ENCODE results near the gene POLR3E.

Gene POLR3E, protein sequence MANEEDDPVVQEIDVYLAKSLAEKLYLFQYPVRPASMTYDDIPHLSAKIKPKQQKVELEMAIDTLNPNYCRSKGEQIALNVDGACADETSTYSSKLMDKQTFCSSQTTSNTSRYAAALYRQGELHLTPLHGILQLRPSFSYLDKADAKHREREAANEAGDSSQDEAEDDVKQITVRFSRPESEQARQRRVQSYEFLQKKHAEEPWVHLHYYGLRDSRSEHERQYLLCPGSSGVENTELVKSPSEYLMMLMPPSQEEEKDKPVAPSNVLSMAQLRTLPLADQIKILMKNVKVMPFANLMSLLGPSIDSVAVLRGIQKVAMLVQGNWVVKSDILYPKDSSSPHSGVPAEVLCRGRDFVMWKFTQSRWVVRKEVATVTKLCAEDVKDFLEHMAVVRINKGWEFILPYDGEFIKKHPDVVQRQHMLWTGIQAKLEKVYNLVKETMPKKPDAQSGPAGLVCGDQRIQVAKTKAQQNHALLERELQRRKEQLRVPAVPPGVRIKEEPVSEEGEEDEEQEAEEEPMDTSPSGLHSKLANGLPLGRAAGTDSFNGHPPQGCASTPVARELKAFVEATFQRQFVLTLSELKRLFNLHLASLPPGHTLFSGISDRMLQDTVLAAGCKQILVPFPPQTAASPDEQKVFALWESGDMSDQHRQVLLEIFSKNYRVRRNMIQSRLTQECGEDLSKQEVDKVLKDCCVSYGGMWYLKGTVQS

DNA sequence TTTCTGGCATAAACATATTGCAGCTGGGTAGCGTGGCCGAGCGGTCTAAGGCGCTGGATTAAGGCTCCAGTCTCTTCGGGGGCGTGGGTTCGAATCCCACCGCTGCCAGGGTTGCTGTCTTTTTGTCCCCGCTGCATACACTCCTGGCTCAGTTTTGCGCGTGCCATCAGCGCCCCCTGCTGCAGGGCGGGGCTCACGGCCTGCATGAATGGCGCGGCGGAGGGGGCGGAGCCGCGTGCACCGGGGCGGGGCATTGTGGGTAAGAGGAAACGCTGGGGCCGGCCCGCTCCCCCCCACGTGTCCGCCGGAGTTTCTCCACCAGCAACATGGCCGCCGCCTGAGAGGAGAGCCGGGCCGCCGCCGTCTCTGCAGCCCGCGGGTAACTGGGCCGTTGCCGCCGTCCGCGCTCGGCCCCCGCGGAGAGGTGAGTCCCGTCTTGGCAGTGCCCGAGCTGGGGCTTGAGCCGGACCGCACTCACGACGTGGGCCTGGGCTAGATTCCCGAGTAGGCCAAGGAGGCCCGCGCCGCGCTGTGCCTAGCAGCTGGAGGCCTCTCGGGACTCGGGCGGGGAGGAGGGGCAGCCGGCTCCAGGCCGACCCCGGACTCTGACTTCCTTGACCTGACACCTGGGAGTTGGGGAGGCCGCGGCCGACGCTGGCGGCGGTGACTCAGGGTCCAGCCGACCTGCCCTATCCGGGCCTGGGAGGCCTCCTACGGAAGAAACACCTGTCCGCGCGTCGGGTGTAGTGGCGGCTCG lies at the start of gene POLR3E:
Gene POLR3E, plus strand, starts transcription at position 296 of the 757 bp plus-strand sequence. CDS start 5,560 bp downstream, outside the sequence.
- peak; percentile 88 for DNase-seq (ENCODE audit: low spot score)

DNA sequence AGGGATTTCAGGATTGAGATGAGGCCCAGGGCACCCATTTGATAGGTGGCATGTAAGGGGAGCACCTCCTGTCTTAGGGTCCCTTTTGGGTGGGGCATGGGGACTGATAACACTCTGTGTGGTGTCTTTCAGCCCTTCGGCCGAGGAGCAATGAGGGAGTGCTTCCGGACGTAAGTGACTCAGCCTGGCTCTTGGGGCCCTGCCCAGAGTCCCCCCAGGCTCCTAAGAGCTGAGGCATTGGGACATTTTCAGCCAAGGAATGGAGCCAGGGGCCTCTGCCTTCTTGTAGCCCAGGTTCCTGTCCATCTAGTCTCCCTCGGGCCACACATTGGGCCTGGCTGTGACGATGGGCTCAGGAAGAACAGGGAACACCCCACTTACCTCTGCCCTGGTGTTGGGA lies 46.7 kb upstream of the POLR3E start:
- no peak for DNase-seq (ENCODE audit: low spot score)

DNA sequence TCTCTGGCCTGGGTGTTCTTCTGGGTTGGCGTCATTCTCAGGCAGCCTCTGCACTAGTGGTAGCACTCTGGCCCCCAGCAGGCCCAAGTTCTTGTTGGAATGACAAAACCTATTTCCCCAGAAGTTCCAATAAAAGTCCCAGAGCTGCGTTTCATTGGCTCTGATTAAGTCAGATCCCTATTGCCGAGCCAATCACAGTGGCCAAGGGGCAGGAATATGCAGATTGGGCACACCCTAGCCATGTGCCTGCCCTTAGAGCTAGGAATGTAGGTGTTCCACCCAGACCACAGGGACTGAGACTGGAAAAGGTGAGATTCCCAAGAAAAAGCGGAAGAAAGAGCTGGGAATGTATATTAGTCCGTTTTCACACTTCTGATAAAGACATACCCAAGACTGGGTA lies 44.9 kb upstream of the POLR3E start:
- no peak for DNase-seq (ENCODE audit: low spot score)

DNA sequence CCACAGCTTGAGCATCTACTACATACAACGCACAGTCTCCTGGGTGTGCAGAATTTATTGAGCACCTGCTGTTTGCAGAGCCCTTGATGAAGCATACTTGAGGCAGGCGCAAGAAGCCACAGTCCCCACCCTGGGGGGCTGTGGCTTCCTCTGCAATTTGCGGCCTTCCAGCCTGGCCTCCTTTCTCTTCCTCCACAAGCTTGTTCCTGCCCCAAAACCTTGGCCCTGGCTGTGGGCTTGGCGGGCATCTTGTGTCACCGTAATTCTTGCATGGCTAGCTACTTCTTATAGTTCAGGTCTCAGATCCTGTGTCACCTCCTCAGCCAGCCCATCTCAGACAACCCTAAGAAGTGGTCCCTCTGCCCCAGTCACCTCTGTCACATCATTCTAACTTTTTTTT lies 43.9 kb upstream of the POLR3E start:
- no peak for DNase-seq (ENCODE audit: low spot score)

DNA sequence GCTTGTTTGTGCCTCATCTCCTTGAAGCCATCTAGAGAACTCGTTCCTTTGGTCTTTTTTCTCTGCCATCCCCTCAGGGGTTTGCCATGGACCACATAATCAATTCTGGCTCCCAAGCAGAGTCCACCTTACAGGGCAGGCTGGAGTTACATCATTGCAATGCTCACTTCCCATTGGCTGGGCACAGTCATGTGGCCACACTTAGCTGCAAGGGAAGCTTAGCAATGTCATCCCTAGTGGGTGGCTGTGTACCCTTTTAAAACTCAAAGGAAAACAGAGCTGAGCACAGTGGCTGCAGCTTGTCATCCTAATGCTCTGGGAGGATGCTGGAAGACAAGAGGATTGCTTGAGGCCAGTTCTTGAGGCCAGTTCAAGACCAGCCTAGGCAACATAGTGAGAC lies 41.9 kb upstream of the POLR3E start:
- DNase-seq (ENCODE audit: low spot score): no peak

DNA sequence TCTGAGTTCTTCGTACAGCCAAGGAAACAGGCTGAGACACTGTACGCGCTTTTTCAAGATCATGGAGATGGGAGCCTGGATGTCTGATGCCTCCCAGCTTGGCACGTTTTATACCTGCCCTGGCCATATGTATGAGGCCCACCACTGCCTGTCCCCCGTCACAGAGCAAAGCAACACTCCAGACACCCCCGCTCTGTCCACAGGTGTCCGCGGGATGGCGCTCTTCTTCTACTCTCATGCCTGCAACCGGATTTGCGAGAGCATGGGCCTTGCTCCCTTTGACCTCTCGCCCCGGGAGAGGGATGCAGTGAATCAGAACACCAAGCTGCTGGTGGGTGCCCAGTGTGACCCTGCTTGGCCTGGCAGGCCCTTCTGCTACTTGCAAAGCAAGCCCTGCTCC lies 39.8 kb upstream of the POLR3E start:
- no peak for DNase-seq (ENCODE audit: low spot score)

DNA sequence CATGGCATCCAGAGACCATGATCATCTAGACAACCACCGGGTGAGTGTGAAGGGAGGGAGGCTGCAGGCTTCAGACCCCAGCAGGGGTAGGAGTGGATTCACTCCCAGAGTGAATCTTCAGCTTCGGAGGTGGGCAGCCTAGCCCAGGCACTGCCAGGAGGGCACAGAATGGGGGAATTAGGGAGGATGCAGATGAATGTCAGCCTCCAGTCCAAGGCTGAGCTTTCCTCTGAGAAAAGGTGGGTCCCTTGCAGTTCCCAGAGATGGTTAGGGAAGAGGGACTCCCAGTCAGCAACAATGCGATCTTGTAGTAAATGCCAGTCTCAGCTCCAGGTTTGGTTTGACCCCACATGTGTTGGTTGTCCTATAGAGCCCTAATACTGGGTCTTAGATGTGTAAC lies 36.7 kb upstream of the POLR3E start:
- DNase-seq (ENCODE audit: low spot score): no peak

DNA sequence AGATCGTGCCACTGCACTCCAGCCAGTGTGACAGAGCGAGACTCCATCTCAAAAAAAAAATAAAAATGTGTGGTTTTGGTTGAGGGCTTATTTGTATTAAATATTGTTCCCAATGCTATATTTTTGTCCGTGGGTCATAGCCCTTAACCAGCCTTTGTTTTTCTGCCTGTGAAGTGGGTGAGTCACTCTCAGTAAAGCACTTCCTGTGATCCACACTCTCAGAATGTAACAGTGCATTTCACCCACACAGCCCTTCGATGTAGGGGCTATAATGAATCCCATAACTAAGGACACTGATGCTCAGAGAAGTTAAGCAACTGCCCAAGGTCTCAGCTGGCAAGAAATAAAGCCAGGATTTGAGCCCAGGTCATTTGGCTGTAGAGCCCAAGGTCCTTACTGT lies 34.7 kb upstream of the POLR3E start:
- DNase-seq (ENCODE audit: low spot score): no peak

DNA sequence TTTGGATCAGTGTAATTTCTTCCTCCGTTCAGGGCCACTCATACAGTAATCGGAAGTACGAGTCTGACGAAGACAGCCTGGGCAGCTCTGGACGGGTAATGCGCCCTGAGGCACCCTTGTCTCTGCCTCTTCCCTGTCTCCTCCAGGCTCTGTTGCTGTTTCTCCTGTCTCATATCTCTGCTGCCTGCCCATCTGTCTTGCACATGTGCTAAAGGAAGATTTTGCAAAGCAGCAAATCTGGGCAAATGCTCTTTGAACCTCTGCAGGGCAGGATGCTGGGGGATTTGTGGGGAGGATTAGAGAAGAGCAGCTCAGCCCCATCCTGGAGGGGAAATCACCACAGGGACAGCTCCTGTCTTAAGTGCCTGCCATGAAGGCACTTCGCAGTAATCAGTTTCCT lies 32.4 kb upstream of the POLR3E start:
- no peak for DNase-seq (ENCODE audit: low spot score)

DNA sequence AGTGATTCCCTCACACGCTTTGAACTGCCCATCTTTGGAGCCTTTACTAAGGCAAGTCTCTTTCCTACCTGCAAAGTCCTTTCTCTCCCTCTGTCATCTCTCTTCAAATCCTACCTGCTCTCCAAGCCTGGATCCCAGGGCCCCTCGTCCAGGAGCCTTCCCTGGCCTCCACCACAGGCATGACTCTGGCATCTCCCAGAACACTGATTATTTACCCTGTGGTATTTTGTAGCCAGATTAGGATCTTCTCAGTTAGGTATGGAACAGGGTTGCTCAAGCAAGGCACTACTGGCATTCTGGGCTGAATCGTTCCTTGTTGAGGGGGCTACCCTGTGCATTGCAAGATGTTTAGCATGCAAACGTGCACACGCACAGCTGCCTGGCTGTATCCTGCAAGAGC lies 31.9 kb upstream of the POLR3E start:
- DNase-seq (ENCODE audit: low spot score): no peak

DNA sequence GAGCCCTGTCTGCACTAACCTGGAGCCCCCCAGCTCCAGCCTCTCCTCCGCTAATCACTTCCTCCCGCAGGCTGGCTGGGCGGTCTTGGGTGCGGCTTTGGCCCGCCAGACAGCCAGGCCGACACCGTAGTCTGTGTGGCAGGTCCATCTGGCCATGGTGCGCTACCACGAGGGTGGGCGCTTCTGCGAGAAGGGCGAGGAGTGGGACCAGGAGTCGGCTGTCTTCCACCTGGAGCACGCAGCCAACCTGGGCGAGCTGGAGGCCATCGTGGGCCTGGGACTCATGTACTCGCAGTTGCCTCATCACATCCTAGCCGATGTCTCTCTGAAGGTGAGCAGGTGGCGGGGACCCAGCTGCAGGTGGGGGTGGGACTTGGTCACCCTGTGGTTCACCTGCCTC lies 30.7 kb upstream of the POLR3E start:
- DNase-seq (ENCODE audit: low spot score): no peak

DNA sequence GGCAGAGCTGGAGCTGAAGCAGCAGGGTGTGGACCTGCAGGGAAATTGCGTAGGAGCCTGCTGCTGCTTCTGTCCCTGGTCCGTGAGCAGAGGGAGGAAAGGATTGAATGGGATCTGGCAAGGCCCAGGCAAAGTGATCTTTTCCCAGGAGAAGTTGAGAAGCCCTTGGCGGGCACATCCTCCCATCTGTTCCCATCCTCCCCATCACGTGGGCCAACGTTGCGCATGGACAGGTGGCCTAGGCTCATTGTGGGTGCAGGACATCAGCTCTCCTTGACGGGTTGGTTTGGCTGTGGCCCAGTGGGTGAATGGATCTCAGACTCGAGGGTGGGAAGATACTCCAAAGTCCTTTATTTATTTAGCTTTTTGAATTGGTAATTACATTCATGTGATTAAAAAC lies 29.4 kb upstream of the POLR3E start:
- no peak for DNase-seq (ENCODE audit: low spot score)

DNA sequence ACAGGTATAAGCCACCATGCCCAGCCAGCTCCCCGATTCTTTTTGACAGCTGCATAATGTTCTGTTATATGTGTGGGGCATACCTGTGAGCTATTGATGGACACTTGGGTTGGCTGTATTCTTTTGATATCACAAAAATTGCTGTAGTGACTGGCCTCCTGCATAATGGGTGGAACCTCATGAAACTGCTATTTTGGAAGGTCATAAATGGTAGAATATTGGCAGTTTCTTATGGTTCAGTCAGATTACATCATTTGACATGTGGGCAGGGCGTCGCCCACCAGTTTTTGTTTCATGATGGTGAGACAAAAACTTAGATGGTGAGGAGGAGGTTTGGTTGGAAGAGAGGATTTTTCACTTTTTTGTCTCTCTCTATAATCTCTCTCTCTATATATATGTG lies 26.7 kb upstream of the POLR3E start:
- DNase-seq (ENCODE audit: low spot score): no peak

DNA sequence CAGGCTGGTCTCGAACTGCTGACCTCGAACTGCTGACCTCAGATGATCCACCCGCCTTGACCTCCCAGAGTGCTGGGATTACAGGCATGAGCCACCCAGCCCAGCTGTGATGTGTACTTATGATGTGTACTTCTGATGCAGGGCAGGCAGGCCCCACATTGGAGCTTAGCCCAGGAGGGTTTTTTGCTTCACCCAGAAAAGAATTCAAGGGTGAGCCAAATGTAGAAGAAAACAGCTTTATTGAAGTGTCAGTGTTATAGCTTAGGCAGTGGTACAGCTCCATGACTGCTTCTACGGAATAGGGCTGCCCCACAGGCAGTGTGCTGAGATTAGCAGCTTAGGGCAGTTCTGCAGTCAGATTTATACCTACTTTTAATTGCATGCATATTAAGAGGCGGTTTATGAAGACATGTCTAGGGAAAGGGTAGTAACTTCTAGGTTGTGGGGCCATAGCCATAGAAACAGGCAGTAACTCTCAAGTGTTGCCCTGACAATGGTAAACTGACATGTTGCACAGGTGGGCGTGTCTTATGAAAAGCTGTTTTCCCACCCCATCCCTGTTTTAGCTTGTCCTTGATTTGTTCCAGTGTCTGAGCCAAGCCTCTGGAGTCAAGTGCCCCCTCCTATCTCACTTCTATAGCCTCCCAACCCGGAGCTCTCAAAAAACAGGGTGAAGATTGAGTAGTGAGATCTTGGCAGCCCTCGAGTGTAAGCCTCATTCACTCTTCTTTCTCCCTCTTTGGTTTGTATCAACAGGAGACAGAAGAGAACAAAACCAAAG lies 24.1 kb upstream of the POLR3E start:
- no peak for DNase-seq (ENCODE audit: low spot score)

DNA sequence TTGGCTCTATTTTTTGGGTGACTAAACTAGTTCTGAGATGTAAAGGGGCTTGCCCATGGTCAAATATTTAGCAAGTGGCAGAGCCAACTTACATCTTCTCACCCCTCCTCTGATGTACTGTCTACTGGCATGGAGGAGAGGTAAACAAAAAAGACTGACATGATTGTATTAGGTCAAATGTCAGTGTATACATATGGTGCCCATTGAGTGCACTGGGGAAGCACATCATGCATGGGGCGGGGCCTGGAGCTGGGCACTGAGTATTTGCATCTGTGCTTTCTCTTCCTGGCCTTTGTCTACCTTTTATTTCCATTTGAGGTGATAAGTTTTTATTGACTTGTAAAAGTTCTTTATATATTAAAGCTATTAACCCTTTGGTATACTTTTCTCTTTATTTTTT lies 22.3 kb upstream of the POLR3E start:
- no peak for DNase-seq (ENCODE audit: low spot score)

DNA sequence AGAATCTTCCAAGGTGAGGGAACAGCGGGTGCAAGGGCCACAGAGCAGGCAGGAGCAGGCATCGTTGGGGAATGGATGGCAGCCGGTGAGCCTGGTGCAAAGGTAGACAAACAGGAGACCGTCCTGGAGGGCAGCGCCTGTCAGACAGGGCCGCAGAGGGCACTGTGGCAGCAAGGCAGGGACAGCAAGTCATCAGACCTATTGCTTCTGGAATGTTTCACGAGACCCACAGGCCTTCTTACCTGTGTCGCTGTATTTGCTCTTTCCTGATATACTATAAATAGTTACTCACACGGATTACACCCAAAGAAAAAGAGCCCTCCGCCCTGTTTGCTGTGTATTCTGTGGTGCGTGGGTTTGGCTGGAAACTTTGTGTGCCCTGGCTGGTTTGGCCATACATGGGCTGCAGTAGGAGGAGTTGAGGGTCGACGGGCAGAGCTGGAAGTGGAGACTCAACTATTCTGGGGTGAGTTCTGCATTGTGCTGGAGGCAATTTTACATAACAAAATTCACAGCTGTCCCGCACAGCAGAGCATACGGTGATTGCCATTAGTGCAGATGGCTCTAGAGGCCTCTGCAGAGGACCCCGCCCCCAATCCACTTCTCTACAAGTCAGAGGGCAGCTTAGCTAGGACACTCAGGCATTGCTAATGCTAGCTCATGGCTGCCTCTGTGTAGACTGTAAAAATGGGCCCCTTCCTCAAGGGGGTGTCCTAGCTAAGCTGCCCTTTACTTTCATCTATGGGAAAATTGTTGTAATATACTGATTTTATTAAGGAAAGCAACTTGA lies 18.6 kb upstream of the POLR3E start:
- DNase-seq (ENCODE audit: low spot score): no peak

DNA sequence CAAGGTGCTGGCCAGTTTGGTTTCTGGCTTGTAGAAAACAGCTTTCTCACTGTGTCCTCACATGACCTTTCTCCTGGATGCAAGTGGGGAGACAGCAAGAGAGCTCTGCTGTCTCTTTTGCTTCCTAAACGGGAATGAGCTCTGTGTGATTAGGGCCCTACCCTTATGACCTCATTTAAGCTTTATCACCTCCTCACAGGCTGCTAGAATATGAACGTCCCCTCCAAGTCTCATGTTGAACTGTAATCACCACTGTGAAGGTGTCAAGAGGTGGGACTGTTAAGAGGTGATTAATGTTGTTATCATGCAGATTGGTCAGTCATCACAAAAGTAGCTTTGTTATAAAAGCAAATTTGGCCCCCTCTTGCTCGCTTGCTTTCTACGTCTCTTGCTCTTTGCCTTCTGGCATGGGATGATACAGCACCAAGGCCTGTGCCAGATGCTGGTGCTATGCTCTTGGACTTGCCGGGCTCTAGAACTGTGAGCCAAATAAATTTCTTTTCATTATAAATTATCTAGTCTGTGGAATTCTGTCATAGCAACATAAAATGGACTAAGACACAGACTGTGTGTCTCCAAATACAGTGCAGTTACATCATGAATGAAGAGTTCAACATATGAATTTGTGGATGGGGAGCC lies 14.8 kb upstream of the POLR3E start:
- DNase-seq (ENCODE audit: low spot score): no peak

DNA sequence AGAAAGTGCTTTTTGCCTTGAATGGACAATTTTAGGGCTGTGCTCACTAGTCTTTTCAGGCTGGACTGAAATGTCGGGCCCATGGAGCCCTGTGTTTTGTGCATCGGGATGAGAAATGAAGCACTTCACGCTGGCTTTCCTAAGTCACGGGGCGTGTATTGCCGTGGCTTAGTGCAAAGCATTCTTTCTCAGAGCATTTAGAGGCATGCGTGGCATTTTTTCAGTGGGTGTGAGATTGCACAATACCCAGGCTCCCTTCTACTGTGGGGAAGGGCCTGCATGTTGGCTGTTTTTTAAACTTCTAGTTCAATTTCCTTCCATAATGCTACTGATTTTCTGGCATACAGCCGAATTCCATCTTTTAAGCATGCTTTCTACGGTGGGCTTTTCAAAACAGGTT lies 12.6 kb upstream of the POLR3E start:
- DNase-seq (ENCODE audit: low spot score): no peak

DNA sequence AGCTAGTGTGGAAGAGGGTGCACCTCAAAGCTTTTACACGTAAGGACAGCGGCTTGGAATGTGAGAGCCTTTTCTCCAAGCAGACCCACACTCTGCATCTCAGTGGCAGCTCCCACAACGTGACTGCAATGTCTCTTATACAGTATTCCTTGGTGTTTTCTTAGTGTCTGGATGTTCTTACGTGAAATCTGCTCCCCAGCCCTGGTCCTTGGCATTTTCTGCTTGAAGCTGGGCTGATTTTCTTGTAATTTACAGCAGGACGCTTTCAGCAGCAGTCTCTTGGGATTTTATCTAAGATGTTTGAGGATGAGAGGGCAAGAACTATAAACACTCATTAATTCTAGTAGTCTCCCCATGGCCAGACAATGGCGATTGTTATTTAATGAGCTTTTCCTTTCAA lies 12.1 kb upstream of the POLR3E start:
- DNase-seq (ENCODE audit: low spot score): no peak

DNA sequence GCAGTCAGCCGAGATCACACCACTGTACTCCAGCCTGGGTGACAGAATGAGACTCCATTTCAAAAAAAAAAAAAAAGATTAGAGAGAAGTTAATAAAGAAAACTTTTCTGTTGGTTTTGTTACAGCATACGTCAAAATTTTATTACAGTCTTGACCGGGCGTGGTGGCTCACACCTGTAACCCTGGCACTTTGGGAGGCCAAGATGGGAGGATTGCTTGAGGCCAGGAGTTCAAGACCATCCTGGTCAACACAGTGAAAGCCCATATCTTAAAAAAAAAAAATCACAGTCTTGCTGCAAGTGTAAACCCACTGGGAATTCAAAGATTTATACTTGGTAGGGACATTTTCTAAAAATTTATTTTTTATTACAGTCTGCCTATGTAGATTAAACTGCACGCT lies 6.2 kb upstream of the POLR3E start:
- no peak for DNase-seq (ENCODE audit: low spot score)

DNA sequence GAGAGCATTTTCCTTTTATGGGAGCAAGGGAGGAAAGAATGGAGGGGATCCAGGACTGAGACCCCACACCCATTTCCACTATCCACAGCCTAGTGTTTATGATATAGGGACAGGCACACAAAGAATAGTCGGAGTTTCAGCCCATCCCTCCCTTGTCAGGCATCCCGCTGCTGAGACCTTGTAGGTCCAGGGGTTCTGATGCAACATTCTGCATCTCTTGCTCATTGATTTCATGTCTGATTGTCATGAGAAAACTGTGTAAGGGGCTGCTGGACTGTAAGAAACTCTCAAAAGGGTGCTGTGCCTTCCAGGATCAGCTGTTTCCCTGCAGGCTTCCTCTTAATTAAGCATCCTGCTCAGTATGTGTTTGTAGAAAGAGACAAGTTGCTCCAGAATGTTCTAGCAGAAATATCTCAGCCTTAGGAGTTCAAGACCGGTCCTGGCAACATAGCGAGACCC lies 5.3 kb upstream of the POLR3E start:
- DNase-seq (ENCODE audit: low spot score): no peak

All from HuH-7 (cell line).